Measurements from ENCODE around the gene FIGNL2. TPM values are rescaled to one million over a fixed set of nuclear protein-coding genes. Genes with fewer than 3 reads are reported as not detected.

FIGNL2 gene
- total RNA-seq, 1 experiment from 2014 or later: not detected

DNA sequence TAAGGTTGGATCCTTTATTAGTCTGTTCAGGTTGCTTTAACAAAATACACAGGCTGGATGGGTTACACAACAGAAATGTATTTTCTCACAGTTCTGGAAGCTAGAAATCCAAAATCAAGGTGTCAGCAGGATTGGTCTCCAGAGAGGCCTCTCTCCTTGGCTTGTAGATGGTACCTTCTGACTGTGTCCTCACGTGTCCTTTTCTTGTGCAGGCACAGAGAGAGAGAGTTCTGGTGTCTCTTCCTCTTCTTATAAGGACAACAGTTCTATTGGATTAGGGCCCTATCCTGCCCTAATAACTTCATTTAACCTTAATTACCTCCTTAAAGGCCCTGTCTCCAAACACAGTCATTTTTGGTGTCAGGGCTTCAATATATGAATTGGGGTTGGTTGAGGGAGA is 34.8 kb upstream of the FIGNL2 start:
- no peak for TF ChIP-seq CTCF (IDR thresholded peaks at IDR 0.05; ENCODE audit: unreplicated experiment)
- no TSS peak for BruUV-seq (replicated peaks)
- H3K4me3 Mint-ChIP-seq (ENCODE audit: low read depth, unreplicated experiment): no peak overlapping the region
- H3K27me3 Mint-ChIP-seq (ENCODE audit: unreplicated experiment): no peaks in the 10 kb centered on the region
- intact Hi-C loops (cut with micrococcal nuclease; ENCODE audit: unreplicated experiment): no loop called here
- no peak overlapping the region for H3K27ac Mint-ChIP-seq (ENCODE audit: unreplicated experiment)
- H3K4me1 Mint-ChIP-seq (ENCODE audit: low read depth, unreplicated experiment): peaks cover 16% of the 10 kb centered on the region
- H3K9me3 Mint-ChIP-seq (ENCODE audit: low read depth, unreplicated experiment): peaks cover 2% of the 10 kb centered on the region
- no peaks in the 10 kb centered on the region for H3K36me3 Mint-ChIP-seq (ENCODE audit: insufficient read depth, unreplicated experiment)
- no peak for DNase-seq
- CTCF ChIA-PET: no interaction called here

DNA sequence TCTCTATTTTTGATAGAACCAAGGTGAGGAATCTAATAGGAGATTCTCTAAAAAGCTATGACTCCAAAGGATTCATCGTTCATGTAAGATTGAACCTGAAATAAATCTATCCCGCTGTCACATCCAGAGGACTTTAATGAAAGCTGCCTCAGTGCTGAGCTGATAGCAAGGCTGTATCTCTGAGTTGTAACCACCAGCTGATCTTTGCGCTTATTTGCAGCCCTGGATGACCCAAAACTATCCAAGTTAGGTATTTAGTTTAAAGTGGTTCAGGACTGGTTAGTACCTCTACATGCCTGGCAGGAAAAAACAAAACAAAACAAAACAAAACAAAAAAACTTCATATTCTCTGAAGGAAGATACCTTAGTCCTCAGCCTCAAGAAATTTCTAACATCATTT is 30.6 kb upstream of the FIGNL2 start:
- Mint-ChIP-seq H3K27ac (ENCODE audit: unreplicated experiment) (no peak overlapping the region), H3K27me3 (ENCODE audit: unreplicated experiment) (peaks cover 8% of the 10 kb centered on the region), H3K9me3 (ENCODE audit: low read depth, unreplicated experiment) (peaks cover under 1% of the 10 kb centered on the region), H3K4me1 (ENCODE audit: low read depth, unreplicated experiment) (peaks cover 3% of the 10 kb centered on the region), H3K4me3 (ENCODE audit: low read depth, unreplicated experiment) (no peak overlapping the region), H3K36me3 (ENCODE audit: insufficient read depth, unreplicated experiment) (no peaks in the 10 kb centered on the region)
- no peak for DNase-seq
- intact Hi-C loops (cut with micrococcal nuclease; ENCODE audit: unreplicated experiment): no loop called here
- CTCF ChIA-PET: interaction anchor here (0.7 kb wide), 1 partner anchor 191 kb away, joined by 3 read pairs; the partner anchor contains the start of gene ATG101
- no peak for TF ChIP-seq CTCF (IDR thresholded peaks at IDR 0.05; ENCODE audit: unreplicated experiment)
- no TSS peak for BruUV-seq (replicated peaks)

DNA sequence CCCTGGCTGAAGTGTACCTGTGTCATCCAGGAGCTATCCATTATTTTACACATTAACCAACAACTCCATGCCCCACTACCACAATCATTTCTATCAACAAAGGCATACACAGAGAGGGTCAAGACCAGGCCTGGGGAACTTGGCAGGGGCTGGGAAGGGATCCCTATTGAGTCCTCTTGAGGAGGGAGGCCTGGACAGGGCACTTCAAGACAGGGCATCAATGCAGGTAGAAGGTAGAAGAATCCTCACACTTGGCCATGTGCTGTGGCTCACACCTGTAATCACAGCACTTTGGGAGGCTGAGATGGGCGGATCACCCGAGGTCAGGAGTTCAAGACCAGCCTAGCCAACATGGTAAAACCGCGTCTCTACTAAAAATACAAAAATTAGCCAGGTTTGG is 26.0 kb upstream of the FIGNL2 start:
- Mint-ChIP-seq H3K27me3 (ENCODE audit: unreplicated experiment) (peaks cover 45% of the 10 kb centered on the region), H3K4me1 (ENCODE audit: low read depth, unreplicated experiment) (peaks cover 5% of the 10 kb centered on the region), H3K36me3 (ENCODE audit: insufficient read depth, unreplicated experiment) (no peaks in the 10 kb centered on the region), H3K27ac (ENCODE audit: unreplicated experiment) (no peak overlapping the region), H3K9me3 (ENCODE audit: low read depth, unreplicated experiment) (no peaks in the 10 kb centered on the region), H3K4me3 (ENCODE audit: low read depth, unreplicated experiment) (no peak overlapping the region)
- intact Hi-C loops (cut with micrococcal nuclease; ENCODE audit: unreplicated experiment): loop anchor here (2.0 kb wide), 1 partner anchor 454 kb away; no protein-coding TSS in a partner anchor
- no peak for TF ChIP-seq CTCF (IDR thresholded peaks at IDR 0.05; ENCODE audit: unreplicated experiment)
- DNase-seq: no peak
- no TSS peak for BruUV-seq (replicated peaks)
- CTCF ChIA-PET: interaction anchor here (0.6 to 1.5 kb wide), 5 partner anchors 51 to 656 kb away, joined by 3 to 5 read pairs (median 3); partner anchors contain the start of gene POU6F1

DNA sequence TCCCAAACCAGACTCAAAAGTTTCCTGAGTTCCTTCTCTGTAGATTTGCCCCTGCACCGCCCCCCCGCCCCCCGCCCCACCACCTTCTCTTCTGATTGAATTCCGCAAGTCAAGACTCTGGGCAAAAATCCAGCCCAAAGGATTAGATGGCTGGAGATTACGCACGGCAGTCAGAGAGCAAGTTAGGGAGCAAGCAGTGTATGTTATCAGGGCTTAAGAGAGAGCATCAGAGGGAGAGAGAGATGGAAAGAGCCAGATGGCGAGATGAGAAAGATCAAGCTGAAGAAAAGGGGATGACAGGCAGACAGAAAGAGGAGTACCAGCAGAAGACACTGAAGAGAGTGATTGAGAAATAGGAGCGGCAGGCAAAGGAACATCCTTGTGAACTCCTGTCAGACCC is 25.5 kb upstream of the FIGNL2 start:
- CTCF ChIA-PET: interaction anchor here (1.5 kb wide), 1 partner anchor 502 kb away, joined by 3 read pairs; no protein-coding TSS in a partner anchor
- intact Hi-C loops (cut with micrococcal nuclease; ENCODE audit: unreplicated experiment): loop anchor here (2.0 kb wide), 1 partner anchor 453 kb away; no protein-coding TSS in a partner anchor
- no peak overlapping the region for H3K4me3 Mint-ChIP-seq (ENCODE audit: low read depth, unreplicated experiment)

More for the DNA sequence above, 25.5 kb upstream of the FIGNL2 start:
- BruUV-seq (replicated peaks): no TSS peak
- TF ChIP-seq CTCF (IDR thresholded peaks at IDR 0.05; ENCODE audit: unreplicated experiment): no peak
- H3K27ac Mint-ChIP-seq (ENCODE audit: unreplicated experiment): no peak overlapping the region
- H3K4me1 Mint-ChIP-seq (ENCODE audit: low read depth, unreplicated experiment): peaks cover 5% of the 10 kb centered on the region
- no peaks in the 10 kb centered on the region for H3K36me3 Mint-ChIP-seq (ENCODE audit: insufficient read depth, unreplicated experiment)
- no peaks in the 10 kb centered on the region for H3K9me3 Mint-ChIP-seq (ENCODE audit: low read depth, unreplicated experiment)
- DNase-seq: no peak
- H3K27me3 Mint-ChIP-seq (ENCODE audit: unreplicated experiment): peaks cover 50% of the 10 kb centered on the region
